ENCODE results near the gene SLC2A2.

SLC2A2 gene

DNA sequence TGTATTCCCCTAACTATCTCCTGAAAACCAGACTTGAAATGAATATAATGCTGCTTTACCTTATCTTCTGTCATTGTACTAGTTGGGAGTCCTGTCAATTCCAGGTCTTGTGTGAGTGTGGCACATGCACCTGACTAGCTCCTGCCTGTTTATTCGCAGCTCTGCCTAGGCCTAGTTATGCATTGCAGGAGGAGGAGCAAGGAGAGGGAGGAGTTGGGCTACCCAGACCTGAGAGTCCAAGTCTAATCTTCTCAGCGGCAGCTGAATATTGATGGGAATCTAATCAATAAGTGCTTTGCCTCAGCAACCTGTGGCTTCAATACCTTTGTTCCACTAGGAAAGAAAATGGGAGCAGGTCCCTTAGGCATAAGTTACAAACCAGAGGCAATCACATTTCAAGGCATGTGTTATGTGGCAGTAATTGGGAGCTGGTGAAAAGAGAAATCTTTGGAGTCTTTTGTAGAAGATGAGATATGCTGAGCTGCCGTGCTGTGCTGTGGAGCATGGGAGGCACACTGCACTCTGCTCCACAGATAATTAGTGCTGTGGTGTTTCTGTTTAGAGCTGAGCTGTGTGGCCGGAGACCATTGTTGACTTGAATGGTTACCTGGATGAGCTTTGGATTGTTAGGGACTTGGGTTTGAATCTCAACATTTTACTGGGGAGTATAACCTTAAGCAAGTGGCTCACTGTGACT, at the start of gene SLC2A2:
TSS of gene SLC2A2 (minus strand) at position 124 of the 697 bp plus-strand sequence. CDS start at position 74, 50 bp downstream.
- DNase-seq = no peak

DNA sequence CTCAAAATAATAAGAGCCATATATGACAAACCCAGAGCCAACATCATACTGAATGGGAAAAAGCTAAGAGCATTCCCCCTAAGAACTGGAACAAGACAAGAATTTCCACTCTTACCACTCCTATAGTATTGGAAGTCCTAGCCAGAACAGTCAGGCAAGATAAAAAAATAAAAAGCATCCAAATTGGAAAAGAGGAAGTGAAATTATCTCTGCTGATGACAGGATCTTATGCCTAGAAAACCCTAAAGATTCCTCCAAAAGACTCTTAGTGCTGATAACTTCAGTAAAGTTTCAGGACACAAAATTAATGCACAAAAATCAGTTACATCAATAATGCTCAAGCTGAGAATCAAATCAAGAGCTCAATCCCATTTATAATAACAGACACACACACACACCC, 45.9 kb upstream of the SLC2A2 start:
- no peak for DNase-seq

- DNase-seq = no peak
These were observed 42.1 kb upstream of the SLC2A2 start for GRCh38 chr3:171068658-171069057.

DNA sequence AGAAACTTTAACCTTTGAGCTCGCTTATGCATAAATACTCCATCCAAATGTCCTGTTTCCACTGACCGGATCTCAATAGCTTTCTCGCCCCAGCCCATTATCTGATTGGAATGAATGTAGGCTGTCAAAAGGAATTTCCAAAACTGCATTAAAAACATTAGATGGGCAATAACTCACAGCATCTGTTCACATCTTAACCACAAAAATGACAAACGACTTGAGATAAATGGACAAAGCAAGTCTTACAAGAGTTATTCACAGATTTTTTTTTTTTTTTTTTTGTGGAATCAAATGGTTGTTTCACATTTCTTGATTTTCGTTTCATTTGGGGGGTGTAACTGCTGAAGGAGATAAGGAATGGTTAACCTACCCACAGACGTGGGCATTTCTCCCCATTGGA, 39.7 kb upstream of the SLC2A2 start:
- DNase-seq = no peak

DNA sequence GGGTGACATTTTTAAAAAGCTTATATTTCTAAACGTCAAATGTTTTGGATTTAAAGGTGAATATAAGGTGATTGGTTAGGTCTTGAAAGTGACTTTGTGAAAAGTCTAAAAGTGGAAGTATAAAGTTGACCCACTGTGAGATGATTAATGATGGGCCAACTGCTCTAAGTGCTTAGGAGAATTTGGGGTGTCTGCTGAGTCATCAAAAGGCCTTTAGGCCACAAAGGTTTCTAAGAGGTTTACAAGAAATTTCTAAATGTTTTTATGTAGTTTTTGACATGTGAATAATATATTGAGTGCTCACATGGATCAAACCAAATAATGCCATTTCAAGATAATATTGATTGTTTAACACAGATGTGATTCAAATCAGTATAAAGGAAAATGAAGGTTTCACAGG, 39.2 kb upstream of the SLC2A2 start:
- no peak for DNase-seq

DNA sequence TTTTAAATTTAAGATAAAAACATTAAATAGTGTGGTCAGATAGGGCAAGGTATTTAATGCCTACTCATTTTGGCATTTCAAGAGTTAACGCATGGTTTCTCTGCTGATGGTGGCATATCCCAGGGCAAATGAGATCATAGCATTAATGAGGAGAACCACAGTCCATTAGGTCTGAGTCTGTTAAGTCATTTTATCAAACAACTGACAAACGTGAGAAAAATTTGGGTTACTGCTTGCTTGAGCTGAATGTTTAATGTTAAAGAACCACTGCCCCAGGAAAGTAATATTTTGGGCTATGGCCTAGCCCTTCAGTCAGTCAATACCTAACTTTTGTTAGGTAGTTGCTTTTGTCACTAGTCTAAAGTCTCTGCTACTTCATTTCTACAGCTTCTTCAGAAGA, 37.9 kb upstream of the SLC2A2 start:
- no peak for DNase-seq

DNA sequence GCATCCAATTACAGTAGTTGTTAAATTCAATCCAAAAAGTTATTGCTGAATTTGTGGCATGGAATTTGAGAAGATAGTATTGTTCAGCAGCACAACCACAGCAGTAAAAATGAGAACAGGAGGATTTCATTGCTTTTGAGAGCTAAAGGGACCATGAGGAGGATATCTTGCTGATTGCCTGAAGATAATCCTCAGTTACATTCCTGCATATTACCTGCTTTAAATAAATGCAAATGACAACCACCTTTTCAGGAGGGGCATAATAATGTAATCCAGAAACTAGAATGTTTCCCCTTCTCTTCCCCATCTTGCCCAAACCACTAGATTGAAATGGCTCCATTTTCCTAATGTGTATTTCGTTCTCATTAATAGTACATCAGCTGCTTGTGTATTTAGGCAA, 35.2 kb upstream of the SLC2A2 start:
- no peak for DNase-seq

GRCh38 chr3:171059978-171060377, 33.5 kb upstream of the SLC2A2 start:
- no peak for DNase-seq

GRCh38 chr3:171058873-171059603, 32.5 kb upstream of the SLC2A2 start:
- no peak for DNase-seq

DNA sequence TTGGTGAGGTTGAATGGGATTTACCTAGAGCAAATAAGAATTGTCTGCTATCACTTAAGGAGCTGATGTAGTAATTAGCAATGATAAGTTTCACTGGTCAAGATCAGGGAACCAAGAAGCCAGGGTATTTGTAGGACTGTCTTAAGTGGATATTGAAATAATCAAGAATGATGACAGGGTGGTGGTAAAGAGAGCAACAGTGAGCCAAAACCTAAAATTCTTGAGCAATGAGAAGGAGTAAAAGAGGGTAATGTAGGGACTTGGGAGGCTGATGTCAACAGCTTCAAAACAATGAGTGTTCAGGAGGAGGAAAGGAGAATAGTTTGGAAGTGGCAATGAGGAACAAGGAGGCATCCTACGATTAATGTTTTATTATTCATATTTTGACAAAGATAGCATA, 31.5 kb upstream of the SLC2A2 start:
- DNase-seq = no peak

DNA sequence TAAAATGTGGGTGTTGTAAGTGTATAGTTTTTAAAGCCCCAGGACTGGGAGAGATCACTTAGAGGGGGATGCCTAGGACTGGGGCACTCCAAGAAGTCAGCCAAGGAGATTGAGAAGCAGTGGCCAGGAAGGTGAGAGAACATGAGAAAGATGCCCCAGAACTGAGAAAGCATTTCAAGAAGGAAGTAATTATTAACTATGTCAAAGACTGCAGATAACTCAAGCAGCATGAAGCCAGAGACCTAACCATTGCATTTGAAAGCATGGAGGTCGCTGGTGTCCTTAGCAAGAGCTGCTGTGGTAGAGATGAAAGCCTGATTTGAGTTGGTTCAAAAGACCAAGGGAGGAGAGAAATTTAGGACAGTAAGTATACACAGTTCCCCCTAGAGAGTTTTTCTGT, 30.6 kb upstream of the SLC2A2 start:
- DNase-seq = no peak

GRCh38 chr3:171056528-171056927, 30.0 kb upstream of the SLC2A2 start:
- no peak for DNase-seq

- no peak for DNase-seq
These were observed 29.0 kb upstream of the SLC2A2 start for GRCh38 chr3:171055336-171056178.

- no peak for DNase-seq
These were observed 28.4 kb upstream of the SLC2A2 start for GRCh38 chr3:171054921-171055320.

GRCh38 chr3:171054231-171054630, 27.7 kb upstream of the SLC2A2 start:
- no peak for DNase-seq

DNA sequence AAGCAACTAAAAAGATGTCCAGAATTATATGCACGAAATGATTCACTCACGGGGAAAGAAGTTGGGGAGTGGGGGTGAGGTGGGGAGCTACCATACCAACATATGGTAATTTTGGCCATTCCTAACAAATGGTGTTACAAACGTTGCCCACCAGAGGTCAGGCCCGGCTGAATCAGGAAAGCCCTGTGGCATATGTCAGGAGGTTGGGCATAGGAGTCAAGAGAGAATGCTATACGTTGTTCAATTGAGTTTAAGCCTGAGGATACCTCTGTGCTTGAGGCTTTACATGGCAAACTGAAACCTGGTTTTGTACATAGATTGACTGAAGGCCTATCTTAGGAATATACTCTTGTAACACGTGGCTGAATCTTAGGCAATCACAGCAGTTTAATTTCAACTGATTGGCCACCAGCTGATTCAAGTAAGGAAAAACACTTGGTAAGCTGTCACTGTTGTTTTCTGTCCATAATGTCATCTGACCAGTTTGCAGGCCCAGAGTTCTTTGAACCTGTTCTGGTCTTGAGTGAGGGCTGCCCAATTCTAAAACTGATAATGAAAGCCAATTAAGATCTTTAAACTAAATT, 23.4 kb upstream of the SLC2A2 start:
- peak; percentile 14 for DNase-seq

- no peak for DNase-seq
These were observed 20.2 kb upstream of the SLC2A2 start for GRCh38 chr3:171046760-171047159.

- no peak for DNase-seq
These were observed 18.6 kb upstream of the SLC2A2 start for GRCh38 chr3:171044835-171045793.

- no peak for DNase-seq
These were observed 17.9 kb upstream of the SLC2A2 start for GRCh38 chr3:171044384-171044783.

- DNase-seq = no peak
These were observed 13.2 kb upstream of the SLC2A2 start for GRCh38 chr3:171039674-171040073.

DNA sequence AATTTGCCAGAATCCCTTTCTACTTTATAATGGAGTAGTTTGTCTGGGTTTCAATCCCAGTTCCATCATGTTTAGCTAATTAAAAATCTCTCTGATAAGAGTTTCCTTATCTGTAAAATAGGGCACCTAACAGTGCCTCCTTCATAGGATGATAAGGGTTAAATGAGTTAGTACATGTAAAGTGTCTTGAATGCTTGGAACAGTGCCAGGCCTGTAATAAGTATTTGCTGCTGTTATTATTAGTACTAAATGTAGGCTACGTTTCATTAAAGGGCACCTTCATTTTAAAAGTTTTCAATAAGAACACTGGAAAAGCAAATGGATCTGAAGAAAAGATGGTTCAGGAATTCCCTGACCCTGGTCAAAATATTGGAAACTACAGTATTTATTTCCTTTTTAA, 11.8 kb upstream of the SLC2A2 start:
- no peak for DNase-seq

GRCh38 chr3:171028779-171029232, 2.3 kb upstream of the SLC2A2 start:
- DNase-seq = no peak

All from DMS153 (cell line).